IMR-90 (cell line): ENCODE data around the gene PITPNB. TPM values are rescaled to one million over a fixed set of nuclear protein-coding genes. Genes with fewer than 3 reads are reported as not detected.

Experiments
- ATAC-seq: fragments of 200-7000 bp; cut with Tn5 transposase; 2 replicates; pipeline ENCODE4 v1.9.1; 2020; ENCODE audit warnings: low read depth, mild to moderate bottlenecking, moderate library complexity
- BruUV-seq: library from RNA; stranded (reverse); fragments of 400-500 nt; replicated peaks from 2 replicates; lab custom pipeline; 2021; lab: Mats Ljungman, UMichigan
- CTCF ChIA-PET: fragments of 300-600 bp; formaldehyde crosslinking; extraction: SDS; loops from one replicate; lab custom pipeline; 2021; ENCODE audit warnings: antibody characterized with exemption; lab: Yijun Ruan, JAX
- POLR2A ChIA-PET: fragments of 300-600 bp; sonication (Branson Sonifier 250); formaldehyde crosslinking; loops from one replicate; lab custom pipeline; 2022; ENCODE audit warnings: antibody characterized with exemption; ENCODE audit not compliant: unreplicated experiment; lab: Charles Lee
- DNase-seq: peaks from one replicate; pipeline ENCODE4 v3.0.0; 2013
- H2AFZ ChIP-seq: replicated peaks from 2 replicates; pipeline ENCODE3; 2013; ENCODE audit warnings: low read length, mild to moderate bottlenecking; ENCODE audit not compliant: poor library complexity
- H2AK5ac ChIP-seq: 2 replicates; pipeline ENCODE4 v1.6.1; 2013; ENCODE audit warnings: low read depth, low read length, inconsistent platforms
- H2AK9ac ChIP-seq: replicated peaks from 2 replicates; pipeline ENCODE3; 2013; ENCODE audit warnings: mild to moderate bottlenecking, low read depth, low read length, moderate library complexity; ENCODE audit not compliant: poor library complexity
- H2BK120ac ChIP-seq: 2 replicates; pipeline ENCODE4 v1.6.1; 2013; ENCODE audit warnings: low read depth, low read length, inconsistent platforms
- H2BK15ac ChIP-seq: 3 replicates; pipeline ENCODE4 v1.6.1; 2013; ENCODE audit warnings: low read depth, low read length, inconsistent platforms
- H2BK20ac ChIP-seq: 2 replicates; pipeline ENCODE4 v1.6.1; 2013; ENCODE audit warnings: low read depth, mild to moderate bottlenecking, inconsistent platforms, low read length, moderate library complexity
- H2BK5ac ChIP-seq: 2 replicates; pipeline ENCODE4 v1.6.1; 2013; ENCODE audit warnings: mild to moderate bottlenecking, low read depth, low read length, inconsistent platforms; ENCODE audit not compliant: poor library complexity, severe bottlenecking
- H3K14ac ChIP-seq: replicated peaks from 2 replicates; pipeline ENCODE4 v1.6.1; 2013; ENCODE audit warnings: low read depth, low read length, inconsistent platforms
- H3K18ac ChIP-seq: 2 replicates; pipeline ENCODE4 v1.6.1; 2013; ENCODE audit warnings: low read depth, low read length, control low read depth
- H3K23ac ChIP-seq: 2 replicates; pipeline ENCODE4 v1.6.1; 2013; ENCODE audit warnings: low read depth, low read length, inconsistent platforms
- H3K27ac ChIP-seq: 2 replicates; pipeline ENCODE4 v1.5.1; 2013; ENCODE audit warnings: mild to moderate bottlenecking, control low read depth, low read length; ENCODE audit not compliant: insufficient read depth
- H3K27me3 ChIP-seq: 2 replicates; pipeline ENCODE4 v1.6.1; 2013; ENCODE audit warnings: low read length; ENCODE audit not compliant: control insufficient read depth, insufficient read depth
- H3K36me3 ChIP-seq: 2 replicates; pipeline ENCODE4 v1.6.1; 2013; ENCODE audit warnings: low read length, mixed read lengths; ENCODE audit not compliant: control insufficient read depth, insufficient read depth
- H3K4ac ChIP-seq: 2 replicates; pipeline ENCODE4 v1.6.1; 2013; ENCODE audit warnings: low read depth, low read length, inconsistent platforms
- H3K4me1 ChIP-seq: 2 replicates; pipeline ENCODE4 v1.6.1; 2013; ENCODE audit warnings: low read length, mixed read lengths; ENCODE audit not compliant: control insufficient read depth, insufficient read depth
- H3K4me2 ChIP-seq: 2 replicates; pipeline ENCODE4 v1.6.1; 2013; ENCODE audit warnings: low read depth, mild to moderate bottlenecking, control low read depth, low read length, moderate library complexity
- H3K4me3 ChIP-seq: 2 replicates; pipeline ENCODE4 v1.5.1; 2013; ENCODE audit warnings: low read depth, mild to moderate bottlenecking, control low read depth, low read length, moderate library complexity; ENCODE audit not compliant: insufficient read depth
- H3K56ac ChIP-seq: 2 replicates; pipeline ENCODE4 v1.6.1; 2013; ENCODE audit warnings: low read length, inconsistent platforms; ENCODE audit not compliant: insufficient read depth; ENCODE audit errors: extremely low read depth
- H3K79me1 ChIP-seq, 2 experiments: 2 replicates each; pipeline ENCODE4 v1.6.1; 2013; ENCODE audit warnings: low read length in 2 of 2, inconsistent platforms in 1 of 2, low read depth in 1 of 2
- H3K9ac ChIP-seq: 2 replicates; pipeline ENCODE4 v1.6.1; 2013; ENCODE audit warnings: low read depth, low read length, control low read depth
- H3K9me1 ChIP-seq: 2 replicates; pipeline ENCODE4 v1.6.1; 2013; ENCODE audit warnings: low read length, inconsistent platforms; ENCODE audit not compliant: insufficient read depth
- H3K9me3 ChIP-seq: 2 replicates; pipeline ENCODE4 v1.6.1; 2013; ENCODE audit warnings: low read length; ENCODE audit not compliant: control insufficient read depth, insufficient read depth
- H4K20me1 ChIP-seq: 2 replicates; pipeline ENCODE4 v1.6.1; 2013; ENCODE audit warnings: low read length, inconsistent platforms; ENCODE audit not compliant: insufficient read depth
- H4K5ac ChIP-seq: 2 replicates; pipeline ENCODE4 v1.6.1; 2013; ENCODE audit warnings: mild to moderate bottlenecking, low read depth, low read length, control low read depth
- H4K8ac ChIP-seq, 2 experiments: 2 replicates each; pipeline ENCODE4 v1.6.1; 2013; ENCODE audit warnings: low read depth in 2 of 2, low read length in 2 of 2, control low read depth in 1 of 2, inconsistent platforms in 1 of 2
- H4K91ac ChIP-seq: 2 replicates; pipeline ENCODE4 v1.6.1; 2013; ENCODE audit warnings: low read depth, low read length, inconsistent platforms; ENCODE audit not compliant: insufficient read depth
- CEBPB ChIP-seq: IDR thresholded peaks from 2 replicates; pipeline ENCODE4 v1.6.1; 2012; ENCODE audit warnings: low read depth, low read length, improper control_type of control experiment
- ELK1 ChIP-seq: fragments of 150-350 bp; IDR thresholded peaks from 2 replicates; pipeline ENCODE4 v1.6.1; 2016; ENCODE audit warnings: low read depth, mild to moderate bottlenecking, low read length, moderate library complexity, borderline replicate concordance
- FOS ChIP-seq: fragments of 150-350 bp; IDR thresholded peaks from 2 replicates; pipeline ENCODE4 v1.6.1; 2016; ENCODE audit warnings: low read depth, low read length
- MAFK ChIP-seq: IDR thresholded peaks from 2 replicates; pipeline ENCODE4 v1.6.1; 2012; ENCODE audit warnings: low read depth, low read length, improper control_type of control experiment
- MAZ ChIP-seq: IDR thresholded peaks from 2 replicates; pipeline ENCODE4 v1.6.1; 2012; ENCODE audit warnings: low read depth, mild to moderate bottlenecking, low read length, improper control_type of control experiment, moderate library complexity, borderline replicate concordance
- NFE2L2 ChIP-seq: fragments of 150-350 bp; IDR thresholded peaks from 2 replicates; pipeline ENCODE4 v1.6.1; 2016; ENCODE audit warnings: low read depth, mild to moderate bottlenecking, low read length
- POLR2A ChIP-seq: IDR thresholded peaks from 2 replicates; pipeline ENCODE4 v1.6.1; 2012; ENCODE audit warnings: mild to moderate bottlenecking, low read depth, low read length
- RAD21 ChIP-seq: IDR thresholded peaks from 2 replicates; pipeline ENCODE4 v1.6.1; 2012; ENCODE audit warnings: low read length, improper control_type of control experiment
- RCOR1 ChIP-seq: IDR thresholded peaks from 2 replicates; pipeline ENCODE4 v1.6.1; 2012; ENCODE audit warnings: mild to moderate bottlenecking, low read length, improper control_type of control experiment; ENCODE audit not compliant: insufficient replicate concordance
- RFX5 ChIP-seq: IDR thresholded peaks from 2 replicates; pipeline ENCODE4 v1.8.0; 2012; ENCODE audit warnings: low read depth, mild to moderate bottlenecking, low read length, moderate library complexity
- SMC3 ChIP-seq: fragments of 150-350 bp; IDR thresholded peaks from 2 replicates; pipeline ENCODE4 v1.6.1; 2016; ENCODE audit warnings: low read depth, mild to moderate bottlenecking, antibody characterized with exemption, low read length, moderate library complexity
- WGBS, 2 experiments: methylation state at CpG; one replicate each; pipeline versions ENCODE4 v1.1.5 to v1.1.7; 2013; ENCODE audit warnings: missing lambda C conversion rate in 2 of 2; ENCODE audit not compliant: insufficient read length in 1 of 2; ENCODE audit errors: extremely low coverage in 2 of 2; 5-methylcytosine and 5-hydroxymethylcytosine counted together
- dilution Hi-C: fragments of 300-500 bp; cut with HindIII; formaldehyde crosslinking; loops from one replicate; pipeline ENCODE4 v1.14.3; 2018; ENCODE audit warnings: low sequenced_read_pairs; ENCODE audit not compliant: unreplicated experiment
- in situ Hi-C: fragments of 300-500 bp; cut with MboI; formaldehyde crosslinking; loops from 3 replicates; pipeline ENCODE4 v1.14.3; 2019; ENCODE audit warnings: low sequenced_read_pairs, inconsistent platforms, mixed read lengths
- intact Hi-C: fragments of 100-400 bp; cut with micrococcal nuclease; formaldehyde crosslinking; loops from 2 replicates; pipeline ENCODE4 v1.10.0; 2022
- polyA plus RNA-seq, 3 experiments: library from polyadenylated mRNA; depleted of rRNA; stranded (reverse); fragments of >200 nt; gene quantifications; 2 replicates each; pipeline ENCODE4 v1.2.3, GENCODE V29; 2012; ENCODE audit warnings: low replicate concordance in 1 of 3
- total RNA-seq: library from RNA; depleted of rRNA; stranded (reverse); fragments of >200 nt; gene quantifications from 2 replicates; pipeline ENCODE4 v1.2.3, GENCODE V29; 2012
- TF ChIP-seq, protein P1 (sequence below): conservative IDR thresholded peaks from 2 replicates; pipeline ENCODE4 v1.5.1; 2012; ENCODE audit warnings: mild to moderate bottlenecking, low read depth, low read length, improper control_type of control experiment
- TF ChIP-seq, protein P2 (sequence below): fragments of 150-350 bp; IDR thresholded peaks from 2 replicates; pipeline ENCODE4 v1.6.1; 2017; ENCODE audit warnings: mild to moderate bottlenecking, antibody characterized with exemption, low read length, low read depth

The PITPNB gene
- total and polyA plus RNA-seq, 2 of the 4 experiments (the other 2 are of a cell fraction), result 19.7 to 54.5 TPM

DNA sequence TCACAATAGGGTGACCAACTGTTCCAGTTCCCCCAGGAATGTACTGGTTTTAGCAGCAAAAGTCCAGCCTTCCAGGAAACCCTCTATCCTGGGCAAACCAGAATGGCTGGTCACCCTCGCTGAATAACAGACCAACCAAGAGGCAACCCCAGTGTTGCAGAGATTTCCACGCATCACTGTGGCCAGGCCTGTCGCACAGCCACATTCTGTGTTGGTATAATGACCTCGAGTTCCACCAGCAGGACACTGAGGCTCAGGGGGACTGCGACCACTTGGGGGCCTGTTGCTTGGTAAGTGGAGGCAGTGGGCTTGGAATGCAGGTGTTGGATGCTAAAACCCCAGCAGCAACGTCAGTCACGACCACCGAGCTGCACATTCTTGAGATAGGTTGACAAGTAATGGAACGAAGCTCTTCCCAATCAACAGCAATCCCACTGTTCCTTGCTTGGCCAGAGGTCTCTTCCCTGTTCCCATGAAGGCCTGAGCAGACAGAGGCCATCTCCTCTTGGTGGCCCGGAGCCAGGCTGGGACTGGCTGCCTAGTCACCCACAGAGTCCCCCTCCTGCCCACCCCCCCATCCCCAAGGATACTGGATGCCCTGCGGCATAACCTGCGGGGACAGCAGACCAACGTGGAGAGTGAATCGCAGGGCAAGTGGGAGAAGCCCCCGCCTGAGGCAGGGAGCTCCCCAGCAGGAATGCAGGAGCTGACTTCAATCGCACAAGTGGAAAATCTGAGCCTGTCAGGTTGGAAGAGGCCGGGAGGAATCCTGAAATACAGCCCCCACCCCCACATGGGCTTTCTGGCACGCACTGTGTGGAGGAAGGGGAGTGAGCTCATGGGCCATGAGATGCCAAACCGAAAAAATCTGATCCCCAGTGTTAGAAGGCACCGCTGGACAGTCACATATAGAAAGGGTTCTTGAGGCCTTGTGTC lies 74.1 kb downstream of the PITPNB start (continued):
- TF ChIP-seq MAZ (no peak), CEBPB (no peak)

GRCh38 chr22:27844256-27844655 lies 74.8 kb downstream of the PITPNB start:
- no peak overlapping the region for H3K4me3 ChIP-seq
- no peak overlapping the region for H2AK5ac ChIP-seq
- H4K8ac ChIP-seq, result no peak overlapping the region
- H3K4me2 ChIP-seq, result no peak overlapping the region
- dilution Hi-C loops, result no loop called here
- ChIA-PET POLR2A (no interaction called here), CTCF (no interaction called here)
- in situ Hi-C loops, result no loop called here
- no peaks in the 10 kb centered on the region for H4K20me1 ChIP-seq
- peaks cover 0 to 23% of the 10 kb centered on the region in 2 experiments; a peak in 3 of 4 replicates for H3K79me1 ChIP-seq
- H3K4ac ChIP-seq, result no peak overlapping the region
- H3K27me3 ChIP-seq, result no peaks in the 10 kb centered on the region
- DNase-seq, result no peak
- no peak overlapping the region for H4K91ac ChIP-seq
- BruUV-seq, result no TSS peak
- H3K18ac ChIP-seq, result no peak overlapping the region
- no peak overlapping the region for H3K23ac ChIP-seq
- H3K9me1 ChIP-seq, result peaks cover 20% of the 10 kb centered on the region; the same call in 1 of the 2 replicates
- H3K9me3 ChIP-seq, result no peaks in the 10 kb centered on the region
- H2AFZ ChIP-seq, result no peak overlapping the region
- H3K14ac ChIP-seq, result no peak overlapping the region
- H2BK20ac ChIP-seq, result no peak overlapping the region
- ATAC-seq, result no peak
- H2BK120ac ChIP-seq, result no peak overlapping the region
- WGBS, 2 experiments, result no CpG with 5 or more reads among the region's 6 CpGs
- H2BK15ac ChIP-seq, result no peak overlapping the region
- H3K4me1 ChIP-seq, result peaks cover 9% of the 10 kb centered on the region
- no peak overlapping the region for H2BK5ac ChIP-seq
- peaks cover 15% of the 10 kb centered on the region for H3K36me3 ChIP-seq
- H3K56ac ChIP-seq, result no peak overlapping the region
- no peak overlapping the region for H3K27ac ChIP-seq
- intact Hi-C loops, result no loop called here
- no peak overlapping the region for H2AK9ac ChIP-seq
- no peak overlapping the region for H3K9ac ChIP-seq
- no peak overlapping the region for H4K5ac ChIP-seq
- TF ChIP-seq POLR2A (no peak), ELK1 (no peak), RCOR1 (no peak), NFE2L2 (no peak), FOS (no peak), RFX5 (no peak), SMC3 (no peak), MAFK (no peak), RAD21 (no peak)
- TF ChIP-seq, protein P1, sequence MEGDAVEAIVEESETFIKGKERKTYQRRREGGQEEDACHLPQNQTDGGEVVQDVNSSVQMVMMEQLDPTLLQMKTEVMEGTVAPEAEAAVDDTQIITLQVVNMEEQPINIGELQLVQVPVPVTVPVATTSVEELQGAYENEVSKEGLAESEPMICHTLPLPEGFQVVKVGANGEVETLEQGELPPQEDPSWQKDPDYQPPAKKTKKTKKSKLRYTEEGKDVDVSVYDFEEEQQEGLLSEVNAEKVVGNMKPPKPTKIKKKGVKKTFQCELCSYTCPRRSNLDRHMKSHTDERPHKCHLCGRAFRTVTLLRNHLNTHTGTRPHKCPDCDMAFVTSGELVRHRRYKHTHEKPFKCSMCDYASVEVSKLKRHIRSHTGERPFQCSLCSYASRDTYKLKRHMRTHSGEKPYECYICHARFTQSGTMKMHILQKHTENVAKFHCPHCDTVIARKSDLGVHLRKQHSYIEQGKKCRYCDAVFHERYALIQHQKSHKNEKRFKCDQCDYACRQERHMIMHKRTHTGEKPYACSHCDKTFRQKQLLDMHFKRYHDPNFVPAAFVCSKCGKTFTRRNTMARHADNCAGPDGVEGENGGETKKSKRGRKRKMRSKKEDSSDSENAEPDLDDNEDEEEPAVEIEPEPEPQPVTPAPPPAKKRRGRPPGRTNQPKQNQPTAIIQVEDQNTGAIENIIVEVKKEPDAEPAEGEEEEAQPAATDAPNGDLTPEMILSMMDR, result no peak
- TF ChIP-seq, protein P2, sequence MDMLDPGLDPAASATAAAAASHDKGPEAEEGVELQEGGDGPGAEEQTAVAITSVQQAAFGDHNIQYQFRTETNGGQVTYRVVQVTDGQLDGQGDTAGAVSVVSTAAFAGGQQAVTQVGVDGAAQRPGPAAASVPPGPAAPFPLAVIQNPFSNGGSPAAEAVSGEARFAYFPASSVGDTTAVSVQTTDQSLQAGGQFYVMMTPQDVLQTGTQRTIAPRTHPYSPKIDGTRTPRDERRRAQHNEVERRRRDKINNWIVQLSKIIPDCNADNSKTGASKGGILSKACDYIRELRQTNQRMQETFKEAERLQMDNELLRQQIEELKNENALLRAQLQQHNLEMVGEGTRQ, result no peak
